Neuron (in vitro differentiated cells): ENCODE data around the gene PTPRU.

ENCODE experiments used
- H2AFZ ChIP-seq: one replicate; pipeline ENCODE4 v1.6.1; 2013; ENCODE audit warnings: low read depth, mild to moderate bottlenecking, inconsistent platforms, low read length, moderate library complexity
- H3K27me3 ChIP-seq: one replicate; pipeline ENCODE4 v1.6.1; 2013; ENCODE audit warnings: low read length; ENCODE audit not compliant: insufficient read depth
- H3K36me3 ChIP-seq: one replicate; pipeline ENCODE4 v1.6.1; 2013; ENCODE audit warnings: low read length; ENCODE audit not compliant: insufficient read depth
- H3K4me1 ChIP-seq: one replicate; pipeline ENCODE4 v1.6.1; 2013; ENCODE audit warnings: low read length; ENCODE audit not compliant: insufficient read depth
- H3K4me3 ChIP-seq: 2 replicates; pipeline ENCODE4 v1.5.1; 2013; ENCODE audit warnings: mild to moderate bottlenecking, low read length, moderate library complexity
- H3K9me3 ChIP-seq: one replicate; pipeline ENCODE4 v1.6.1; 2013; ENCODE audit warnings: low read length

PTPRU gene

DNA sequence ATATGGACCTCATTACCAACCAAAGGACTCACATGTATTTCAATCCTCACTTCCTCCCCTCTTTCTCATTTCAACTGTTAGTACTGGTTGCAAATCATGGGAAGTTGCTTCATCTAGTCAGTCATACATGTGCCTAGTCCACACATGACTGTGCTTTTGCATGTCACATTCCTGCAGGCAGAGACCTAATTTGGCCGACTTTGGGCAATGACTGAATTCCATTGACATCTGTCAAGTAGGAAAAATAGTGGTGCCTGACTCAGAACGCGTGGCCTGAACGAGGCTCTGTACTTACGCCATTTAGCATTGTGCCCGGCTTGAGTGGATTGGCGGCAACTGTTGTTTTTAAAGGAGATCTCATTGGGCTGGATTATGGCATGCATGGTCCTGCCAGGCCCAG, 18.0 kb downstream of the PTPRU start:
- no peak overlapping the region for H3K4me3 ChIP-seq
- H3K4me1 ChIP-seq = peaks cover 23% of the 10 kb centered on the region
- peaks cover 11% of the 10 kb centered on the region for H3K27me3 ChIP-seq
- H2AFZ ChIP-seq = no peak overlapping the region
- H3K36me3 ChIP-seq = no peaks in the 10 kb centered on the region
- no peaks in the 10 kb centered on the region for H3K9me3 ChIP-seq

GRCh38 chr1:29255134-29255666, 18.9 kb downstream of the PTPRU start:
- Histone ChIP-seq H3K4me1 (peaks cover 22% of the 10 kb centered on the region), H3K36me3 (no peaks in the 10 kb centered on the region), H3K27me3 (peaks cover 16% of the 10 kb centered on the region), H2AFZ (no peak overlapping the region), H3K4me3 (no peak overlapping the region), H3K9me3 (no peaks in the 10 kb centered on the region)

DNA sequence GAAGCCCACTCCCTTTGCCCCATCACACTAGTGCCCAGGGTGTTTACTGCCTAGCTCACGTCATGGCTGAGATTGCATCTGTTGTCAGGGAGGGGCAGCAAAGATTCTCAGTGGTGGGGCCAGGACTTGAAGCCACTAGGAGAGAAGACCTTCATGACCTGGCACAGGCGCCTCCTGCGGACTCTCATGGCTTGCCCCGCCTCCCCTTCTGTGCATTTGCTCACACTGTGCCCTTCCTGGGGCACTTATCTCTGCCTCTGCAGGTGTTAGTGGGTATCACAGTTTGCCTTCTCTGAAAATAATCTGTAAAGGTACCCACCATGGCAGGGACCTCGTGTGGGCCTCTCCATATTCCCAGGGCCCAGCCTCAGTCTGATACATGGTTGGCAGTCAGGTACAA, 20.1 kb downstream of the PTPRU start:
- H3K9me3 ChIP-seq = no peaks in the 10 kb centered on the region
- H2AFZ ChIP-seq = no peak overlapping the region
- peaks cover 26% of the 10 kb centered on the region for H3K27me3 ChIP-seq
- H3K4me3 ChIP-seq = no peak overlapping the region
- no peaks in the 10 kb centered on the region for H3K36me3 ChIP-seq
- peaks cover 20% of the 10 kb centered on the region for H3K4me1 ChIP-seq

DNA sequence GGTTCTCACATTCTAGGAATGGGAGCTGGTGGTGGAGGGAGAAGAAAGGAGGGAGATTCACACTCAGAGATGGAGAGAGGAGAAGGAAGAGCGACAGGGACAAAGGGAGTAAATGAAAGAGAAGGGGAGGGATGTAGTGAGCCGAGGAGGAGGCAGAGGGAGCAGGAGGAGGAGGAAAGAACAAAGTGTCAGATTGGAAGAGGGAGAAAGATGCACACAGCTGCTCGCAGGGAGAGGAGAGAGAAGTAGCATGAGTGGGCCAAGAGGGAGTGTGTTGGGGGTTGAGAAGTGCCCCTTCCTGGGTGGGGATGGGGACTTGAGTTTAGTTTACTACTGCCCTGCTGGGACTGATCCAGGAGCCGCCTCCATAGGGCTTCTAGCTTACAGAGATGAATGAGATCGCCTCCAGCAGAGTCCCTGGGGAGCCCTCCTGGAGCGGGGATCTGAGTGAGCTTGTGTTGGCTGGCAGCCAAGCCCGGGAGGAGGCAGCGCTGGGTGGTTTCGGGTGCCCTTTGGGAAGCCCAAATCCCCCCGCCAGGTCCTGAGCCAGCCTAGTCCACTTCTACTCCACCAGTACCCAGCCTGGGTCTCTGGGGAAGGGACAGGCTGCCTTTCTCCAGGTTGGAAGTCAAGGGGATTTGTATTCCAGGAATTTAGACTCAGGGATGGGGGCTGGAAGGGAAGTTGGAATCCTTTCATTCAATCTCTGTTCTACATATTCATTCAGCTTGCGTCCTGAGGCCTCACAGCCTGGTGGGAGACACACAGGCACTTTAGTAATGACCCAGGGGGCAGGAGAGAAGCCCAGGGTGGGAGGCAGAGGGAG, 20.9 kb downstream of the PTPRU start:
- Histone ChIP-seq H2AFZ (no peak overlapping the region), H3K4me3 (no peak overlapping the region), H3K4me1 (peaks cover 20% of the 10 kb centered on the region), H3K36me3 (no peaks in the 10 kb centered on the region), H3K9me3 (no peaks in the 10 kb centered on the region), H3K27me3 (peaks cover 26% of the 10 kb centered on the region)

DNA sequence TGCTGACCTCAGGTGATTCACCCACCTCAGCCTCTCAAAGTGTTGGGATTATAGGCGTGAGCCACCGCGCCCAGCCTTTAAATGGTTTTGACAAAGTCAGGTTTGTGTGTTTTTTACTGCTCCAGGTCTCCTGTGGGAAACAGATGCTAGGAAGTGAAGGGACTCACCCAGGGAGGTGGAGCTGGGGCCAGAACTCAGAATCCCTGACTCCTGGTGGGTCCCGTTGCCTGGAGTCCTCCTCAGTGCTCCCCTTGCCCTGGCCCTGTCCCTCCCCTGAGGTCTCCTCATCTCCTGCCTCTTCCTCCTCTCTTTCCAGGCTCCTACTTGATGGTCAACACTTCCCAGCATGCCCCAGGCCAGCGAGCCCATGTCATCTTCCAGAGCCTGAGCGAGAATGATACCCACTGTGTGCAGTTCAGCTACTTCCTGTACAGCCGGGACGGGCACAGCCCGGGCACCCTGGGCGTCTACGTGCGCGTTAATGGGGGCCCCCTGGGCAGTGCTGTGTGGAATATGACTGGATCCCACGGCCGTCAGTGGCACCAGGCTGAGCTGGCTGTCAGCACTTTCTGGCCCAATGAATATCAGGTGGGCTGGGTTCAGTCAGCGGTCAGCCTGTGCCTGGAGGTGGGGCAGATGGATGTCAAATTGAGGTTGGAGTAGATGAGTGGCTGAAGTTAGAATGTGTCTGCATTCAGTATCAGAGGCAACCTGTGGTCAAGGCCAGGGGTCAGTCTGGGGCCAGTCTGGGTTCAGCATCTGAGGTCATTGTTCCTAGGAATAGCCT, 22.1 kb downstream of the PTPRU start:
- Histone ChIP-seq H3K4me1 (peaks cover 20% of the 10 kb centered on the region), H3K27me3 (peaks cover 26% of the 10 kb centered on the region), H3K4me3 (no peak overlapping the region), H2AFZ (no peak overlapping the region), H3K9me3 (no peaks in the 10 kb centered on the region), H3K36me3 (no peaks in the 10 kb centered on the region)

GRCh38 chr1:29258976-29259801, 22.9 kb downstream of the PTPRU start:
- Histone ChIP-seq H3K4me3 (peak overlapping the region; percentile 32), H3K36me3 (no peaks in the 10 kb centered on the region), H3K9me3 (no peaks in the 10 kb centered on the region), H3K4me1 (peaks cover 20% of the 10 kb centered on the region), H3K27me3 (peaks cover 26% of the 10 kb centered on the region), H2AFZ (peak overlapping the region; percentile 10)

DNA sequence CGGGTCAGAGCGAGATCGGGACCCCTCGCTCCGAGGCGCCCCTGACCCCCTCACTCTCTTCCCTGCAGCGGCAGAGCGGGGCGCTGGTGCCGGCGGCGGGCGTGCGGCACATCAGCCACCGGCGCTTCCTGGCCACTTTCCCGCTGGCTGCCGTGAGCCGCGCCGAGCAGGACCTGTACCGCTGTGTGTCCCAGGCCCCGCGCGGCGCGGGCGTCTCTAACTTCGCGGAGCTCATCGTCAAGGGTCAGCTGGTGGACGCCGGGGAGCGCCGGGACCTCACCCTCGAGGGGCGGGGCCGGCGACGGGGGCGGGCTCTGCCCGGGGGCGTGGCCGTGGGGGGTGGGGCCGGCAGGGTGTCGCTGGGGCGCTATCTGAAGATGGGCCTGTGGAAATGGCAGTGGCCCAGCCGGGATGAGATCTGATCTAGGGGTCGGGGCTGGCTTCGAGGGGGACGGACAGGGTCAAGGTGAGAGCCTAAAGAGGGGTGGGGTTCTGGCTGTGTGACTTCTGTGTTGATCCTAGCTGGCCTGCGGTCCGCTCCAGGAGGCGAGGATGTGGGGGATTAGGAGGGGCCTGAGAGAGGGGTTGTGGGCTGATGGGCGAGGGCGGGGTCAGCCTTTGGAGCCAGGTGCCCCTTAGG, 23.6 kb downstream of the PTPRU start:
- Histone ChIP-seq H3K4me1 (peaks cover 20% of the 10 kb centered on the region), H3K27me3 (peaks cover 26% of the 10 kb centered on the region), H3K36me3 (no peaks in the 10 kb centered on the region)

DNA sequence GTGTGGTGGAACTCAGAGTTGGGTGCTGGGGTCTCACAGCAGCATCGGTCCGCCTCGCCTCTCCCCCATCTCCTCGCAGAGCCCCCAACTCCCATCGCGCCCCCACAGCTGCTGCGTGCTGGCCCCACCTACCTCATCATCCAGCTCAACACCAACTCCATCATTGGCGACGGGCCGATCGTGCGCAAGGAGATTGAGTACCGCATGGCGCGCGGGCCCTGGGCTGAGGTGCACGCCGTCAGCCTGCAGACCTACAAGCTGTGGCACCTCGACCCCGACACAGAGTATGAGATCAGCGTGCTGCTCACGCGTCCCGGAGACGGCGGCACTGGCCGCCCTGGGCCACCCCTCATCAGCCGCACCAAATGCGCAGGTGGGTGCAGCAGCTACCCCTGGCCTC, 24.2 kb downstream of the PTPRU start:
- peaks cover 20% of the 10 kb centered on the region for H3K4me1 ChIP-seq
- H2AFZ ChIP-seq = no peak overlapping the region
- no peaks in the 10 kb centered on the region for H3K36me3 ChIP-seq
- peaks cover 26% of the 10 kb centered on the region for H3K27me3 ChIP-seq
- no peaks in the 10 kb centered on the region for H3K9me3 ChIP-seq
- H3K4me3 ChIP-seq = no peak overlapping the region

More for the DNA sequence above, 23.6 kb downstream of the PTPRU start:
- H3K4me3 ChIP-seq = peak overlapping the region; percentile 32
- peak overlapping the region; percentile 10 for H2AFZ ChIP-seq
- H3K9me3 ChIP-seq = no peaks in the 10 kb centered on the region

GRCh38 chr1:29264773-29265389, 28.6 kb downstream of the PTPRU start:
- Histone ChIP-seq H3K4me1 (peaks cover under 1% of the 10 kb centered on the region), H3K4me3 (no peak overlapping the region), H2AFZ (no peak overlapping the region), H3K9me3 (no peaks in the 10 kb centered on the region), H3K27me3 (peaks cover 12% of the 10 kb centered on the region), H3K36me3 (no peaks in the 10 kb centered on the region)

DNA sequence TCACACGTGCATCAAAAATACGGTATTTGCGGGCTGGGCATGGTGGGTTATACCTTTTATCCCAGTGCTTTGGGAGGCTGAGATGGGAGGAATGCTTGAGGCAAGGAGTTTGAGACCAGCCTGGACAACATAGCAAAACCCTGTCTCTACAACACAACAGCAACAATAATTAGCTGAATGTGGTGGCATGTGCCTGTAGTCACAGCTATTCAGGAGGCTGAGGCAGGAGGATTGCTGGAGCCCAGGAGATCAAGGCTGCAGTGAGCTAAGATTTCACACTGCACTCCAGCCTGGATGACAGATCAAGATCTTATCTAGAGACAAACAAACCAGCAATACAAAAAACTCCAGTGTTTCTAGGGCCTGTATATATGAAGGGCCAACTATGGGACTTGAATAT, 30.6 kb downstream of the PTPRU start:
- Histone ChIP-seq H2AFZ (no peak overlapping the region), H3K9me3 (no peaks in the 10 kb centered on the region), H3K27me3 (no peaks in the 10 kb centered on the region), H3K36me3 (no peaks in the 10 kb centered on the region), H3K4me3 (no peak overlapping the region), H3K4me1 (peaks cover 9% of the 10 kb centered on the region)

DNA sequence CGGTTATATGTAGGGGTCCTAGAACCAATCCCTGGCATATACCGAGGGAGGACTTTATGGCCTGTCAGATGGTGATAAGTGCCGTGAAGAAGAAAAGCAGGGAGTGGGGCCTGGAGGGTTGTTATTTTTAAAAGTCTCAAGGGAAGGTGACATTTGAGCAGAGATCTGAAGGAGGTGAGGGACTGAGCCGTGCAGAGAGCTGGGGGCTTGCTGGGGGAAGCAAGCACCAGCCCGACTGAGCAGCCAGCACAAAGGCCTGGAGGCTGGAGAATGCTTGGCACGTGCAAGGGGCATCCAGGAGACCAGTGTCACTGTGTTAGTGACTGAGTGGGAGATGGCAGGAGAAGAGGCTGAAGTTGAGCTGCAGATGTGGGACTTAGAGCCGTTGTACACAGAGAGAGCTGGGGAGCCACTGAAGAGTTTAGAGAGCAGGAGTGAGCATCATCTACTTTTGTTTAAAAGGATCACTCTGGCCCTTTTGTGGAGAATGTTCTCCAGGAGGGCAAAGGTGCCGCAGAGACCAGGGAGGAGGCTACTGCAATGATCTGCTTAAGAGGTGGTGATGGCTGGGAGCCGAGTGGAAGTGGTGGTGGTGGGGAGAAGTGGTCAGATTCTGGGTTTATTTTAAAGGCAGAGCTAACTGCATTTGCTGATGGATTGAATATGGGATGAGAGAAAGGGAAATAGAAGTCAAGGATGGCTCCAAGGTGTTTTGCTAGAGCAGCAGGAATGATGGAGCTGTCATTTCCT, 31.2 kb downstream of the PTPRU start:
- Histone ChIP-seq H2AFZ (no peak overlapping the region), H3K9me3 (no peaks in the 10 kb centered on the region), H3K27me3 (no peaks in the 10 kb centered on the region), H3K4me1 (peaks cover 12% of the 10 kb centered on the region), H3K4me3 (no peak overlapping the region), H3K36me3 (no peaks in the 10 kb centered on the region)
